ENCODE measurements around the gene TUBGCP2.
"Not testable (repeated sequence)": the region's sequence is repeated elsewhere in the genome, so short reads cannot be mapped to it uniquely, and the experiment has no call there.

The TUBGCP2 gene

DNA sequence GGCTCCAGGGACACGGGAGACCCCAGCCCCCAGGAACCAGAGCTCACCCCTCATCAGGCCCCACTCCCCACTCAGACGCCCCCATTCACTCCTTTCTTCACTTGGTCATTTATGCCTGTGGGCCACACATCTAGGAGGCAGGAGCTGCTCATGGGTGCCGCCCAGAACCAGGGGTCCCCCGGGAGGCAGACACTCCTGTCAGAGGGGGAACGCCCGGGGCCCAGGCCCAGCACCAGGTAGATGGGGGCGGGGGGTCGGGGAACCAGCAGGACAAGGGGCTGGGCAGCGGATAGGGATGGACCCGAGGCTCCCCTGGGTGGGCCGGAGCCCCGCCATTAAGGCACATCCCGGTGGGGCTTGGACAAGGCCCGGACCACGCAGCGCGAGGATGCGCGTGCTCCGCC, 16.2 kb upstream of the TUBGCP2 start:
- no peak for DNase-seq (ENCODE audit: low read depth in 2 of 2)

DNA sequence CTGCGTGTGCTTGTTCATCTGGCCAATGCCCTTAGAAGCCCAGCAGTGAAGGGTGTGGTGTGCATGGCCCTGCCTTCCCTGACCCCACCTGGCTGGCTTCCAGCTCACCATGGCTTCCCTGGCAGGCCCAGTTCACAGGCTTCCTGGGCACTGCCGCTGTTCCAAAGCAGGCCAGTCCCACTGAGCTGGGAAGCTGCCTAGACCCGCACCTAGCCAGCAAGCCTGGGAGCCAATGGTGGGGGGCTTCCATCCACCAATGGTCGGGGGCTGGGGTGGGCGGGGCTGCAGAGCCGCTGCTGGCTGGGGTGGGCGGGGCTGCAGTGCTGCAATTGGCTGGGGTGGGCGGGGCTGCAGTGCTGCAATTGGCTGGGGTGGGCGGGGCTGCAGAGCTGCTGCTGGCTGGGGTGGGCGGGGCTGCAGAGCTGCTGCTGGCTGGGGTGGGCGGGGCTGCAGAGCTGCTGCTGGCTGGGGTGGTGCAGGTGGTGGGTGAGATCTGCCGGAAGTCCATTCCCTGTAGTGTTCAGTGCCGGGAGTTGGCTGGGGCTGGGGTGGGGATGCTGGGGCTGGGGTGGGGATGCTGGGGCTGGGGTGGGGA, 15.6 kb upstream of the TUBGCP2 start:
- no peak for DNase-seq (ENCODE audit: low read depth in 2 of 2)

DNA sequence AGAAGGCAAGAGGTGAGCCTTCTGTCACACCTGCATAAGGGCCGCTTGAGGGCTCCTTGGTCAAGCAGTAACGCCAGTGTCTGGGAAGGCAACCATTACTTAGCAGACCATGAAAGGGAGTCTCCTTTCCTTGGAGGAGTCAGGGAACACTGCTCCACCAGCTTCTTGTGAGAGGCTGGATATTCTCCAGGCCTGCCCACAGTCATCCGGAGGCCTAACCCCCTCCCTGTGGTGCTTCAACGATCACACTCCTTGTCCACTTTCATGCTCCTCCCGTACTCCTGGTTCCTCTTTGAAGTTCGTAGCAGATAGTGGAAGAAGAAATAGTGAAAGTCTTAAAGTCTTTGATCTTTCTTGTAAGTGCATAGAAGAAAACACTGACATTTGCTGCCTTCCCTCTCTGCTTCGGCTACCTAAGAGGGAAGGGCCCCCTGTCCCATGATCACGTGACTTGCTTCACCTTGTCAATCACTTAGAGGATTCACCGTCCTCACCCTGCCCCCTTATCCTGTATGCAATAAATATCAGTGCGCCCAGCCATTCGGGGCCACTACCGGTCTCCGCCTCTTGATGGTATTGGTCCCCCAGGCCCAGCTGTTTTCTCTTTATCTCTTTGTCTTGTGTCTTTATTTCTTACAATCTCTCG, 13.5 kb upstream of the TUBGCP2 start:
- not testable (repeated sequence) for DNase-seq (ENCODE audit: low read depth in 2 of 2)

DNA sequence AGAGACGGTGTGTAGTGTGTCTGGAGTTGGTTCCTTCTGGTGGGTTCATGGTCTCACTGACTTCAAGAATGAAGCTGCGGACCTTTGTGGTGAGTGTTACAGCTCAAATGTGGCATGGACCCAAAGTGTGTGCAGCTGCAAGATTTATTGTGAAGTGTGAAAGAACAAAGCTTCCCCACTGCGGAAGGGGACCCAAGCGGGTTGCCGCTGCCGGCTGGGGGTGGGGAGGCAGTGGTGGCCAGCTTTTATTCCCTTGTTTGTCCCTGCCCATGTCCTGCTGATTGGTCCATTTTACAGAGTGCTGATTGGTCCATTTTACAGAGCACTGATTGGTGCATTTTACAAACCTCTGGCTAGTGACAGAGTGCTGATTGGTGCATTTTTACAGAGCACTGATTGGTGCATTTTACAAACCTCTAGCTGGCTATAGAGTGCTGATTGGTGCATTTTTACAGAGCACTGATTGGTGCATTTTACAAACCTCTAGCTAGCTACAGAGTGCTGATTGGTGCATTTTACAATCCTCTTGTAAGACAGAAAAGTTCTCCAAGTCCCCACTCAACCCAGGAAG, 12.3 kb upstream of the TUBGCP2 start:
- not testable (repeated sequence) for DNase-seq (ENCODE audit: low read depth in 2 of 2)

DNA sequence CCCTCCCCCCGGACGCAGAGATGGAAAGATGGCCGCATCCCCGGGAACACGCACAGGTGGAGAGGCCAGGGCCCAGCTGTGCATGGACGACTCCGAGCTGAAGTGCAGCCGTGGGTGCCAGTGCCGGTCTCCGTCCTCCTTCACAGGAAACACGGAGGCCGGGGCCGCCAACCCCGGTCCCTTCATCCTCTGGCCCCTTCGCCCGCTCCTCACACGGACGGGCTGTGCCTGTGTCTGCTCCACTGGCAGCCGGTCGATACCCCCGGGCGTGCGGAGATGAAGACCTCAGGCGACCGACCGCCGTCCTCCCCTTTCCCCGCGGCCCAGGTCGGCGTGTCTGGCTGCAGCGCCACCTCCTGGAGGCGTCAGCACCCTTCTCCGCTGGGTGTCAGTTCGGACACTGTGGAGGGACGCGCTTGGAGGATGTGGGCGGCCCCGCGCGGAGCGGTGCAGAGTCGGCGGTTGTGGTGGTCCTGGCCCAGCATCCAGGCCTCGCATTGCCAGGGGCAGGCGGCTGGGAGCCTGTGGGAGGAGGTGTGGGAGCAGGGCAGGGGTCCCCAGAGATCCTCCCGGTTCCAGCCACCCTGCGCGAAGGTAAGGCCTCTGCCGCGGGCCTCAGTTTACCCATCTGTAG, 9.9 kb upstream of the TUBGCP2 start:
- no peak for DNase-seq (ENCODE audit: low read depth in 2 of 2)

DNA sequence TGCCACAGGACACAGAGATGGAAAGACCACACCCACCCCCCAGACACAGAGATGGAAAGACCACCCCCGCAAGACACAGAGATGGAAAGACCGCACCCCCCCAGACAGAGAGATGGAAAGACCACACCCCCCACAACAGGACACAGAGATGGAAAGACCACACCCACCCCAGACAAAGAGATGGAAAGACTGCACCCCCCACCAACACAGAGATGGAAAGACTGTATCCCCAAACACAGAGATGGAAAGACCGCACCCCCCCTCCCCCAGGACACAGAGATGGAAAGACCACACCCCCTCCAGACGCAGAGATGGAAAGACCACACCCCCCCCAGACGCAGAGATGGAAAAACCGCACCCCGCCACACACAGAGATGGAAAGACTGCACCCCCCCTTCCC, 8.1 kb upstream of the TUBGCP2 start:
- no peak for DNase-seq (ENCODE audit: low read depth in 2 of 2)

DNA sequence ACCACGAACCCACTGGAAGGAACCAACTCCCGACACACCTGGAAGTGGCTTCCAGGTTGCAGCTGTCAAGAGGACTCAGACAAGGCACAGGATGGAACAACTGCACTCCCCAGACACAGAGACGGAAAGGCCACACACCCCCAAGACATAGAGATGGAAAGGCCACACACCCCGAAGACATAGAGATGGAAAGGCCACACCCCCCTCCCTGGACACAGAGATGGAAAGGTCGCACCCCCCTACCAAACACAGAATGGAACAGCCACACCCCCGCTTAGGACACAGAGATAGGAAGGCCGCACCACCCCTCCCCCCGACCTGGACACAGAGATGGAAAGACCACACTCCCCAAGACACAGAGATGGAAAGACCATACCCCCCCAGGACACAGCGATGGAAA, 7.6 kb upstream of the TUBGCP2 start:
- DNase-seq (ENCODE audit: low read depth in 2 of 2) = no peak

DNA sequence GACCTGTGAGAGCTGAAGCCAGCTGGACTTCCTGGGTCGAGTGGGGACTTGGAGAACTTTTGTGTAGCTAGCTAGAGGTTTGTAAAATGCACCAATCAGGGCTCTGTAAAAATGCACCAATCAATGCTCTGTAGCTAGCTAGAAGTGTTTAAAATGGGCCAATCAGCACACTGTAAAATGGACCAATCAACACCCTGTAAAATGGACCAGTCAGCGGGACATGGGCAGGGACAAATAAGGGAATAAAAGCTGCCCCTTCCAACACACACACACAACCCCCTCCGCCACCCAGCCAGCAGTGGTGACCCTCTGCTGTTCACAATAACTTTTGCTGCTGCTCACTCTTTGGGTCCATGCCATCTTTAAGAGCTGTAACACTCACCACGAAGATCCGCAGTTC, 7.2 kb upstream of the TUBGCP2 start:
- DNase-seq (ENCODE audit: low read depth in 2 of 2) = no peak

DNA sequence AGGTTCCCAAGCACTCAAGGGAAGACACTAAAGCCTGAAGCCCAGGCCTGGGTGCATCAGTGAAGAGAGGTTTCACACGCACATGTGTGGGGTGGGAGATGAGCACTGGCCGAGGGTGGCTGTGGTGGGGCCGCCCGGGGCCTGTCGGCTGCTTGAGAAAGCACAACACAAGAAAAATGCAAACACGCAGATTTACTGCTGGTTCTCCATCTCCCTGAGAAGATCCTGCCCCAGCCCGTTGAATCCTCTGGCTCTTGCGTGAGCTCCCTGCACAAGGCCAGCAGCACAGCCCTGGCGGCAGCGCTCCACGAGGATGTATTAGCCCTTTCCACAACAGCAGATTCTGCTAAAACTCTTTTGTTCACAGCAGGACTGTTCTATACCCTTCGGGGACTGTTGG, 6.2 kb upstream of the TUBGCP2 start:
- no peak for DNase-seq (ENCODE audit: low read depth in 2 of 2)

DNA sequence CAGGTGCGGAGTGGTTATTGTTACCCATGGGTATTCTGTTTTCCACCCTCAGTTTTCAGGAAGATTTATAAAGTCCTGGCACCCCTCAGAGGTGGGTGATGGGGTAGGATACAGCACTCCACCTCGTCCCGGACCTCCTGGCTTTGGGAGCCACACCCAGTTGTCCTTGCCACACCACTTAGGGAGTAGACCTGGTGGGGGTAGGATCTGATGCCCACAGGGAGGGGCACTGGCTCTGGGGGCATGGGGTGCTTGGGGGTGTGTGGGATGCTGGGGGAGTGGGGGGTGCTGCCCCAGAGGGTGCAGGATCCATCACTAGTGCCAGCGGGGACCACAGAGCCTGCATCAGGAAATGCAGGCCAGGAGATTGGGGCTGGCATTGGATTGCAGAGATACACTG, 4.5 kb upstream of the TUBGCP2 start:
- no peak for DNase-seq (ENCODE audit: low read depth in 2 of 2)

DNA sequence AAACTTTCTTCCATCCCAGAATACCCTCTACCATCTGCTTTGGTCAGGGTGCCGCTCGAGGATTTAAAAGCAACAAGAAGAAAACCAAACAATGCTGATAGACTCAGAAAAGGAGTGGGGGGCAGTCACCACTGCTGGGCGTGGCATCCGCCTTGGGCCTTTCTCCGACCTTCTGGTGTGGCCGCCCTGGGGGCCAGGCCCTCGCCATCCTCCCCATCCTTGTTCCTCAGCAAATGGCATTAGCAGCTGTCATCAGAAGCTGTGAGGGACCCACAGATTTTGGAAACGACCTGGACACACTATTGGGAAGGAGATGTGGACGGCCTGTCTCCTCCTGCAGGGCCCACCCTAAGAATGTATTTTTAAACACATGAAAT, 4.1 kb upstream of the TUBGCP2 start:
- DNase-seq (ENCODE audit: low read depth in 2 of 2) = no peak

DNA sequence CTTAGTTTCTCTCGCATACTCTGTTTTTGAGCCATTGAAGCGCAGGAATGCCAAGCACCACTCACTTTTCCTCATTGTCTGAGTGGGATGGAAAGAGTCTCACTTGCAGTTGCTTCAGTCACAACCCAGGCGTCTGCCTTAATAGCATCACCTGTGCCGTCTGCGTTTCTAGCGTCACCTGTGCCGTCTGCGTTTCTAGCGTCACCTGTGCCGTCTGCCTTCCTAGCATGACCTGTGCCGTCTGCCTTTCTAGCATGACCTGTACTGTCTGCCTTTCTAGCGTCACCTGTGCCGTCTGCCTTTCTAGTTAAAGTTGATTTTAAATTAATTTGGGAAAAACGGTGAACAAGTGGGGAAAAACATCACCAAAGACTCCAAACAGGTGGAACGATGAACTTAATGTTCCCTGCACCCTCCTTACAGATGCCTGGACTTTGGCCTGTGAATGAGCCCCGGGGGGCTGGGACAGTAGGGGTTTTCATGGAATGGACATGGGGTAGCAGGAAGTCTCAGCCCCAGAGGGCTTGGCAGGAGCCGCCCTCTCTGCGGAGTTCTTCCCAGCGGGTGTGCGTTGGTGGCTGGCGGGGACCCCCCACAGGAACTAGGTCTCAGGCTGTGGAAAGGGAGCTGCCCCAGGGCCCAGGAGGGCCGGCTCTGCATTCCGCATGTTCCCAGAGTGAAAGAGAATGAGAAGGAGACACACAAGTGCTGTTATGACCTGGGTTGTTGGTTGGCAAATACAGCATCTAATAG, 3.5 kb upstream of the TUBGCP2 start:
- no peak for DNase-seq (ENCODE audit: low read depth in 2 of 2)

DNA sequence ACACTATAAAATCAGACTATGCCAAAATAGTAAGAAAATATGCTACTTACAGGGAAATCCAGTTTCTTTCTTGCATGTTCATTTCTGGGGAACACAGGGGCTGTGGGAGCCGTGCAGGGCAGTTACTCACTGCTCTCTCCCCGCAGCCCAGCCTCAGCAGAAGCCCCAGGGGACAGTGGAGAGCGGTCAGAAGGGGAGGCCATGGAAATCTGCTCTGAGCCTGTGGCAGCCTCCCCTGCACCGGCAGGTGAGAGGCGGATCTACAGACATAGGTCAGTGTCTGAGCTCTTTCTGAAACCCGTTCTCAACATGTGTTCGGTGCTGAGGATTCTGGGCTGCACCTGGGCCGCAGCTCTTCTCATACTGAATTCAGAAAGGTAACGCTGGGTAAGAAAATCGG, 2.9 kb upstream of the TUBGCP2 start:
- DNase-seq (ENCODE audit: low read depth in 2 of 2) = no peak

DNA sequence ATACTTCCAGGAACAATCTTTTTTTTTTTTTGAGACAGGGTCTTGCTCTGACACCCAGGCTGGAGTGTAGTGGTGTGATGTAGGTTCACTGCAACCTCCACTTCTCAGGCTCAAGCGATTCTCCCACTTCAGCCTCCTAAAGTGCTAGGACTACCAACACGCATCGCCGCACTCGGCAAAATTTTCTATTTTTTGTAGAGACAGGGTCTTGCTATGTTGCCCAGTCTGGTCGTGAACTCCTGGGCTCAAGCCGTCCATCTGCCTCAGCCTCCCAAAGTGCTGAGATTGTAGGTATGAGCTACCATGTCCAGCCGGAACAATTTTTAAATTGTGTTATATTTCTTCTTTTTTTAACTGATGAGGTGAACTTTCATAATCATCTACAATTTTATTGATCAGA, 2.1 kb upstream of the TUBGCP2 start:
- DNase-seq (ENCODE audit: low read depth in 2 of 2) = no peak

DNA sequence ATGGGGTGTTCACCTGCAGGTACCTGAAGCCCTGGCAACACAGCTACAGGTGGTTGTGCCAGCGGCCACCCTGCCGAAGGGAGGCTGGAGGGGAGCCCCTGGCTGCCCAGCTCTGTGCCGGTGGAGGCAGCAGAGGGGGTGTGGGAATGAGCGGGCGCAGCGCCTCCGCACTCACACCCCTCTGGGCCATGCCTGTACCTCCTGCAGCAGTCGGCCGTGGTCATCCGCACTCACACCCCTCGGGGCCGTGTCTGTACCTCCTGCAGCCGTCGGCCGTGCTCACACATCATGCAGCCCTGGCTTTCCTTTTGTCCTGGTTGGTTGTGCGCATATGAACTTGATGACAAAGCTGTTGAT, 1.7 kb upstream of the TUBGCP2 start:
- no peak for DNase-seq (ENCODE audit: low read depth in 2 of 2)

DNA sequence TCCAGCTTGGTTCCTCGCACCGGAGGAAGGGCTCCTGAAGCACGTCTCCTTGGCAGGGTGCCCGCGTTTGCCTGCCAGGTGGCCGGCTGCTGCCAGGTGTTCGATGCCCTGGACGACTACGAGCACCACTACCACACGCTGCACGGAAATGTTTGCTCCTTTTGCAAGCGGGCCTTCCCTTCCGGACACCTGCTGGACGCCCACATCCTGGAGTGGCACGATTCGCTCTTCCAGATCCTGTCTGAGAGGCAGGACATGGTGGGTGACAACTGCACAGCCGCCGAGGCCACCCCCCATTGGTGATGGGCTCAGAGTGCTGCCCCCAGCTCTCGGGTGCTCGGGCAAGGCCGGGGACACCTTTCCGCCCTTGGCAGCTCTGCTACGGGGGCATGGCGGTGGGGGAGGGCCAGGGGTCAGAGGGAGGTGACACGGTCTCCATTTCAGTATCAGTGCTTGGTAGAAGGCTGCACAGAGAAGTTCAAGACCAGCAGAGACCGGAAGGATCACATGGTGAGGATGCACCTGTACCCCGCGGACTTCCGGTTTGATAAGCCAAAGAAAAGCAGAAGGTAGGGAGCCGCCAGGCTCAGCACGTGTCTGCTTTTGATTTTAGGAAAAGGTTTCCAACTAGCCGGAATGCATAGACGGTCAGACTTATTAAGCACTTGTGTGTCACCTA, 1.2 kb upstream of the TUBGCP2 start:
- no peak for DNase-seq (ENCODE audit: low read depth in 2 of 2)

DNA sequence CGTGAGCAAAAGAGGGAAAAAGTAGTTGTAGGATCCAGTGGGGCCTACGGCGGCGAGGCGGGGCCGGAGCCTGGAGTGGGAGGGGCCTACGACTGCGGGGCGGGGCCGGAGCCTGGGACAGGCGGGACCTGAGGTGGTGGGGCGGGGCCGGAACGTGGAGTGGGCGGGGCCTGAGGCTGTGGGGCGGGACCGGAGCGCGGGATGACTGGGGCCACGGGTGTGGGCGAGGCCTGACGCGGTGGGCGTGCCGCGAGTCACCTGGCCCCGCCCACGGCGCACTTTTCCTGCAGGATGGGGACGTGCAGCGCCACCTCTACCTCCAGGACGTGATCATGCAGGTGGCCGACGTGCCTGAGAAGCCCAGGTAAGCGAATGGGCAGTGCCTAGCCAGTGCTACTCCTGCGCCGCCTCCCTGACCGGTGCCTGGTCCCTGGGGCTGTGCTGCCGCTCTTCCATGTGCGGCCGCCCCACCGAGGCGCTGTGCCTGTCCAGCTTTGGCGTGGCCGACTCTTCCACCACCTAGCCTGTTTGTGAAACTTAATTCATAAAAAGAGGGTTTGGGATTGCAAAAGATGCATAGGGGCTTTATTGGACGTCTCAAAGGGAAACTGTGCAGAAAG, 538 bp upstream of the TUBGCP2 start:
- peak; percentile 62 to 70 for DNase-seq (ENCODE audit: low read depth in 2 of 2)

DNA sequence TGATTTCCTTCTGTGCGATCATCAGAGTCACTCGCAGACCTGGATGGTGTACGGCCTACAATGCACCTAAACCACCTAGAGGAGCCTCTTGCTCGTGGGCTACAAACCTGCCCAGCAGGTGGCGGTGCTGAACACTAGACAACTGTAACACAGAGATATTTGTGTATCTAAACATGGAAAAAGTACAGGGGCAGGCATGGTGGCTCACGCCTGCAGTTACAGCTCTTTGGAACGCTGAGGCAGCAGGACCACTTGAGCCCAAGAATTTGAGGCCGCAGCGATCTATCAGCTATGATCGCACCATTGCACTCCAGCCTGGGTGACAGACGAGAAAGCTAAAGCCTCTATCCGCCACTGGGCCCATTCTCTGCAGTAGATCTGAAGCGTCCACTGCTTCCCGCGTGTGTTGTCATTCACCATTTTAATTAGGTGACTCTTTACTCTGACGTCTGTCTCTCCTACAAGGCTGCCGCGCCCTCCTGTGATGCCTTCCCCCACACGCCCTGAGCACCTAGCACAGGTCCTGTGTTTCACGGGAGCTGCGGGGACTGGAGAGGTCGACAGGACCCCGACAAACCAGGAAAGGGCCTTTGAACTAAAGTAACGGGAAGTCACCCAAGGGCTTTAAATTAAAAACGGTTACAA, 774 bp downstream of the TUBGCP2 start:
- DNase-seq (ENCODE audit: low read depth in 2 of 2) = no peak

DNA sequence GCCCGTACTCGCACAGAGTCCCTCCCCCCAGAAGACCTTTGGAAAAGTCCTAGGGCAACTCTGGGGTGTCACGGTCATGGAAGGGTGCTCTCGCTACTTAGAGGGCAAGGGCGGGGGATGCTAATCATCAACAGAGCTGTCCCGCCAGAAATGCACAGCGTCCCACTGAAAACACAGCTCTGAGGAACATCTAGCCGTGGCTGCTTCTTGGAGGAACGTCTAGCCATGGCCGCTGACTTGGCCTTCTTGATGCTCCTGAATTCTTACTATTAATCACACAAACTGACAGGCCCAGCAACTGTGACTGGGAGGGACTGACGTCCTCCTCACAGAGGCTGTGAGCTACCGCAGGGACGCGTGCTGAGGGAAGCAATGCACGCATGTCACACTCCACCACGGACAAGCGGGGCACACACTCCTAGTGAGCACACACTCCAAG, 1.7 kb downstream of the TUBGCP2 start:
- DNase-seq (ENCODE audit: low read depth in 2 of 2) = no peak

DNA sequence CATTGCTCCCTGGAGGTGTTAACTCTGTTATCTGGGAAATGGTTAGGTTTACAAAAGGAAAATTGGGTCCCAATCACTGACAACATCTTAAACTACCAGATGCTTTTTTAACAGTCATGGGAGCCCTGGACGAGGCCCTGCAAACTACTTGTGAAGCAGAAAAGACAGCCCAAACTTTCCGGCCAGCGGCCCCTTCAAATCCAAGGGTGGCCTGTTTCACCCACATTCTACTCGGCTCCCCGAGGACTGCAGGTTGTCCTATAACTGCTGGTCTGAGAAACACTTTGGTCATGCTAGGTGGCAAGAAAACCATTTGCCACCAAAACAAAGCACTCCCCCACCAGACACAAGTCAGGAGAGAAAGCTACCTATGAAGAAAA, 2.6 kb downstream of the TUBGCP2 start:
- no peak for DNase-seq (ENCODE audit: low read depth in 2 of 2)

DNA sequence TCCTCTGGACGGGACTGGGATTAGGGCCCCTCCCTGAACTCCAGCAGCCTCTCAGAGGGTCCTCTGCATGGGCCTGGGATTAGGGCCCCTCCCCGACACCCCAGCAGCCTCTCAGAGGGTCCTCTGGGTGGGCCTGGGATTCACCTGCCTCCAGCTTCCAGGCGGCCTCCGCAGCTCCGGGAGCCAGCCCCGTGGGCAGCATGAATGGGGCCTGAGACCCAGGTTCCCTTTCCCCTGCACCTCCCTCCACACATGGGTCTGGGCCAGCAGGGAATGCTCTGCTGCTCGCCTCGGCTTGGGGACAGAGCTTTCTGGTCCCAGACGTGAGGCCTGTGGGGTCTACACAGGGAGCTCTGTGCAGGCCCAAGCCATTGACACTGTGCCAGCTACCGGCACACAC, 5.5 kb downstream of the TUBGCP2 start:
- DNase-seq (ENCODE audit: low read depth in 2 of 2) = no peak

Data from fibroblast of skin of left biceps (primary cell).